Neural cell (in vitro differentiated cells): ENCODE results near the gene ANTXR2. TPM values are rescaled to one million over a fixed set of nuclear protein-coding genes. Genes with fewer than 3 reads are reported as not detected.

Experiments
- H2AFZ ChIP-seq: fragments of 200-600, 300-800 bp; sonication (generic), shearing (Covaris generic); 2 replicates; pipeline ENCODE4 v1.6.0; 2014; ENCODE audit warnings: low read depth, mild to moderate bottlenecking, antibody characterized with exemption, low read length, moderate library complexity
- H3F3A ChIP-seq: fragments of 200-600 bp; shearing (Covaris generic); 2 replicates; pipeline ENCODE4 v1.6.1; 2016; ENCODE audit warnings: mild to moderate bottlenecking, moderate library complexity, mixed read lengths, antibody characterized with exemption, low read length; ENCODE audit not compliant: insufficient read depth, poor library complexity, severe bottlenecking
- H3K27ac ChIP-seq: fragments of 200-600, 300-800 bp; sonication (generic), shearing (Covaris generic); 2 replicates; pipeline ENCODE4 v1.5.1; 2014; ENCODE audit warnings: mild to moderate bottlenecking, low read length, moderate library complexity
- H3K27me3 ChIP-seq: fragments of 300-800, 200-600 bp; sonication (generic), shearing (Covaris generic); 2 replicates; pipeline ENCODE4 v1.6.0; 2014; ENCODE audit warnings: mild to moderate bottlenecking, low read depth, low read length, moderate library complexity; ENCODE audit not compliant: insufficient read depth
- H3K36me3 ChIP-seq: fragments of 300-800, 200-600 bp; sonication (generic), shearing (Covaris generic); 2 replicates; pipeline ENCODE4 v1.5.1; 2014; ENCODE audit warnings: mild to moderate bottlenecking, antibody characterized with exemption, low read length, moderate library complexity; ENCODE audit not compliant: insufficient read depth
- H3K4me2 ChIP-seq: fragments of 300-800, 200-600 bp; sonication (generic), shearing (Covaris generic); 2 replicates; pipeline ENCODE4 v1.6.0; 2014; ENCODE audit warnings: mild to moderate bottlenecking, low read length
- H3K4me3 ChIP-seq: fragments of 300-800, 200-600 bp; sonication (generic), shearing (Covaris generic); 2 replicates; pipeline ENCODE4 v1.5.1; 2014; ENCODE audit warnings: mild to moderate bottlenecking, low read length, moderate library complexity
- H3K79me2 ChIP-seq: fragments of 200-600 bp; shearing (Covaris generic); replicated peaks from 2 replicates; pipeline ENCODE4 v1.6.0; 2014; ENCODE audit warnings: mild to moderate bottlenecking, low read length, moderate library complexity; ENCODE audit not compliant: insufficient read depth
- H3K9ac ChIP-seq: fragments of 300-800, 200-600 bp; sonication (generic), shearing (Covaris generic); 2 replicates; pipeline ENCODE4 v1.6.1; 2016; ENCODE audit warnings: mild to moderate bottlenecking, low read length, mixed read lengths
- H3K9me2 ChIP-seq: fragments of 200-600 bp; shearing (Covaris generic); 2 replicates; pipeline ENCODE4 v1.6.1; 2016; ENCODE audit warnings: mild to moderate bottlenecking, low read length, mixed read lengths; ENCODE audit not compliant: insufficient read depth
- H3K9me3 ChIP-seq: fragments of 200-600, 300-800 bp; sonication (generic), shearing (Covaris generic); 2 replicates; pipeline ENCODE4 v1.6.1; 2016; ENCODE audit warnings: mild to moderate bottlenecking, mixed run types, low read length, moderate library complexity, mixed read lengths
- H4K20me1 ChIP-seq: fragments of 200-600 bp; shearing (Covaris generic); 2 replicates; pipeline ENCODE4 v1.6.1; 2016; ENCODE audit warnings: mild to moderate bottlenecking, mixed run types; ENCODE audit not compliant: insufficient read depth
- EP300 ChIP-seq: fragments of 450-650 bp; conservative IDR thresholded peaks from 2 replicates; pipeline ENCODE4 v1.6.1; 2014; ENCODE audit warnings: antibody characterized with exemption, mild to moderate bottlenecking, moderate library complexity; ENCODE audit not compliant: poor library complexity, severe bottlenecking
- EZH2 ChIP-seq: fragments of 200-600, 300-800 bp; shearing (Covaris generic), sonication (generic); IDR thresholded peaks from 2 replicates; pipeline ENCODE4 v1.6.1; 2014; ENCODE audit warnings: antibody characterized with exemption, low read length, borderline replicate concordance, mild to moderate bottlenecking; ENCODE audit not compliant: insufficient read depth, poor library complexity, severe bottlenecking
- MXI1 ChIP-seq: fragments of 450-650 bp; conservative IDR thresholded peaks from 2 replicates; pipeline ENCODE4 v1.6.1; 2014; ENCODE audit warnings: antibody characterized with exemption, mild to moderate bottlenecking; ENCODE audit not compliant: poor library complexity, severe bottlenecking
- POLR2AphosphoS5 ChIP-seq: IDR thresholded peaks from 2 replicates; pipeline ENCODE4 v1.6.1; 2012
- RAD21 ChIP-seq: fragments of 450-650 bp; conservative IDR thresholded peaks from 2 replicates; pipeline ENCODE4 v1.6.1; 2014; ENCODE audit warnings: antibody characterized with exemption, mild to moderate bottlenecking, moderate library complexity
- REST ChIP-seq: IDR thresholded peaks from 2 replicates; pipeline ENCODE4 v1.6.1; 2012; ENCODE audit warnings: borderline replicate concordance
- SMC3 ChIP-seq: fragments of 450-650 bp; conservative IDR thresholded peaks from 2 replicates; pipeline ENCODE4 v1.6.1; 2014; ENCODE audit warnings: antibody characterized with exemption, mild to moderate bottlenecking, moderate library complexity; ENCODE audit not compliant: poor library complexity
- TAF1 ChIP-seq: IDR thresholded peaks from 2 replicates; pipeline ENCODE4 v1.6.1; 2012; ENCODE audit warnings: low read depth
- polyA plus RNA-seq: library from polyadenylated mRNA; depleted of rRNA; stranded (reverse); fragments of >200 nt; gene quantifications from 2 replicates; pipeline ENCODE4 v1.2.3, GENCODE V29; 2014
- TF ChIP-seq, protein P1 (sequence below): fragments of 450-650 bp; IDR thresholded peaks from 2 replicates; pipeline ENCODE4 v1.5.1; 2014; ENCODE audit warnings: antibody characterized with exemption, mild to moderate bottlenecking, moderate library complexity; ENCODE audit not compliant: poor library complexity, severe bottlenecking

The ANTXR2 gene
- polyA plus RNA-seq, 1 donor from 2014 or later, result 31.7 TPM

DNA sequence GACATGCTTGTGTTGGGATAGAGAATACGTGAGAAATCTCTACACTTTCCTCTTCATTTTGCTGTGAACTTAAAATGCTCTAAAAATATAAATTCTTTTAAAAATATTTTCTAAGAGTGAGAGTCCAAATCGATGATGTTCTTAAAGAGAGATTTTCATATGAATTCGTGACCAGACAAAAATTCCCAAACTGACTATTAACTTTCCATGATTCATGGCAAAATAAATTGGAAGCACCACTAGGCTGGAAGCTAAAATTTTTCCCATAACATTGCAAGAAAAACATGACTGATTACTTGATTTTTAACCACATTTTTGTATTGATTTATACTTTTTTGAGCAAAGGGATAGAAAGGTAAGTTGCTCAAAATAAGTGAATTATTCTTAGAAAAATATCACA lies 201.1 kb downstream of the ANTXR2 start:
- Histone ChIP-seq H3K27me3 (no peaks in the 10 kb centered on the region), H3K4me3 (no peak overlapping the region), H3K9me3 (no peaks in the 10 kb centered on the region), H3K9me2 (no peaks in the 10 kb centered on the region), H3K79me2 (no peaks in the 10 kb centered on the region), H3K27ac (no peak overlapping the region), H2AFZ (no peak overlapping the region), H3K36me3 (no peaks in the 10 kb centered on the region), H3K4me2 (no peak overlapping the region), H3F3A (no peaks in the 10 kb centered on the region), H4K20me1 (no peaks in the 10 kb centered on the region), H3K9ac (no peak overlapping the region)
- no peak for TF ChIP-seq POLR2AphosphoS5
- no peak for TF ChIP-seq MXI1
- TF ChIP-seq RAD21, result no peak
- no peak for TF ChIP-seq REST
- TF ChIP-seq TAF1, result no peak
- TF ChIP-seq SMC3, result no peak
- no peak for TF ChIP-seq EZH2
- TF ChIP-seq, protein P1, sequence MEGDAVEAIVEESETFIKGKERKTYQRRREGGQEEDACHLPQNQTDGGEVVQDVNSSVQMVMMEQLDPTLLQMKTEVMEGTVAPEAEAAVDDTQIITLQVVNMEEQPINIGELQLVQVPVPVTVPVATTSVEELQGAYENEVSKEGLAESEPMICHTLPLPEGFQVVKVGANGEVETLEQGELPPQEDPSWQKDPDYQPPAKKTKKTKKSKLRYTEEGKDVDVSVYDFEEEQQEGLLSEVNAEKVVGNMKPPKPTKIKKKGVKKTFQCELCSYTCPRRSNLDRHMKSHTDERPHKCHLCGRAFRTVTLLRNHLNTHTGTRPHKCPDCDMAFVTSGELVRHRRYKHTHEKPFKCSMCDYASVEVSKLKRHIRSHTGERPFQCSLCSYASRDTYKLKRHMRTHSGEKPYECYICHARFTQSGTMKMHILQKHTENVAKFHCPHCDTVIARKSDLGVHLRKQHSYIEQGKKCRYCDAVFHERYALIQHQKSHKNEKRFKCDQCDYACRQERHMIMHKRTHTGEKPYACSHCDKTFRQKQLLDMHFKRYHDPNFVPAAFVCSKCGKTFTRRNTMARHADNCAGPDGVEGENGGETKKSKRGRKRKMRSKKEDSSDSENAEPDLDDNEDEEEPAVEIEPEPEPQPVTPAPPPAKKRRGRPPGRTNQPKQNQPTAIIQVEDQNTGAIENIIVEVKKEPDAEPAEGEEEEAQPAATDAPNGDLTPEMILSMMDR, result no peak
- TF ChIP-seq EP300, result no peak

GRCh38 chr4:79869597-79870237 lies 203.3 kb downstream of the ANTXR2 start:
- Histone ChIP-seq H3K27me3 (no peaks in the 10 kb centered on the region), H3K79me2 (no peaks in the 10 kb centered on the region), H3K9me3 (no peaks in the 10 kb centered on the region), H3K4me2 (no peak overlapping the region), H2AFZ (no peak overlapping the region), H3K36me3 (no peaks in the 10 kb centered on the region), H3K9ac (no peak overlapping the region), H4K20me1 (no peaks in the 10 kb centered on the region), H3K4me3 (no peak overlapping the region), H3K9me2 (no peaks in the 10 kb centered on the region), H3F3A (no peaks in the 10 kb centered on the region), H3K27ac (no peak overlapping the region)
- TF ChIP-seq REST, result no peak
- TF ChIP-seq POLR2AphosphoS5, result no peak
- TF ChIP-seq EP300, result no peak
- TF ChIP-seq EZH2, result no peak
- no peak for TF ChIP-seq MXI1
- TF ChIP-seq SMC3, result no peak
- TF ChIP-seq TAF1, result no peak
- TF ChIP-seq, protein P1, result no peak
- TF ChIP-seq RAD21, result no peak
